ENCODE data around the gene C2orf49. TPM values are rescaled to one million over a fixed set of nuclear protein-coding genes. Genes with fewer than 3 reads are reported as not detected.
A peak's percentile ranks its signal among the peaks of the same experiment; 100 is the strongest.

C2orf49 gene
- 24.0 and 30.3 TPM in 2 replicates for total RNA-seq

DNA sequence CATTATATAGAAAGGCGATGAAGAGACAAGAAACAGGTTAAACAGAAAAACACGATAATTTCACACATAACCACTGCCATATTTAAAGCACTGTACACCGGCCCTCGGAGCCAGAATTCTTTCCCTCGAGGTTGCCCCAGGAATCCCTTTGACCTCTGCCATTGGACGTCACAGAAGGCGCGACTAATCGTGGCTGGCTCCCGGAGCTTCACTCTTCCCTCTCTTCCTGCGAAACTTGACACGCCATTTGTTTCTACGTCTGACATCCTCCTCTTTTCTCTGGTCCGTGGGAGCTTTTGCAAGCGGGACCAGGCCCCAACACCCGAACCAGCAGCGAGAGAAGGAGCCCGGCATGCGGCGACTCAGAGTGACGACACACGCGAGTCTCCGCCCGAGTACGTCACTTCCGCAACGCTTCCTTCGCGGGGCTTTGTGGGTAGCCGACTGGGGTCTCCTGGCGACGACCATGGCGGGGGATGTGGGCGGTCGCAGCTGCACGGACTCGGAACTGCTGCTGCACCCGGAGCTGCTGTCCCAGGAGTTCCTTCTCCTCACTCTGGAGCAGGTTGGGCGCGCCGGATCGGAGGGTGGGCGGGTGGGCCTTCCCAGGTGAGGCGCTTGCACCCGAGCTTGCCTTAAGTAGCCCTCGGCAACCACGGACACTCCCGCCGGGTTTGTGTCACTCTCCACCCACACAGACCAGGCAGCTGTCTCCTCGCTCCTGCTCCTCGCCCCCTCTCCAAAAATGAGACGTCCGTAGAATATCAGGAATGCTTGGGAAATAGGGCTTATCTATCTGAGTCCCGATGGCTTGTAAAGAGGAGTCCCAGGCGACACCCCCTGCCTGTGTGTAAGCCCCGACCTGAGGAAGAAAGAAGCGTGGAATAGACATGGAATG, at the start of gene C2orf49:
C2orf49 (plus strand) TSS at position 419 of the 898 bp plus-strand sequence; CDS start at position 467, 48 bp downstream.
- peak; percentile 64 for DNase-seq (ENCODE audit: low read depth)

DNA sequence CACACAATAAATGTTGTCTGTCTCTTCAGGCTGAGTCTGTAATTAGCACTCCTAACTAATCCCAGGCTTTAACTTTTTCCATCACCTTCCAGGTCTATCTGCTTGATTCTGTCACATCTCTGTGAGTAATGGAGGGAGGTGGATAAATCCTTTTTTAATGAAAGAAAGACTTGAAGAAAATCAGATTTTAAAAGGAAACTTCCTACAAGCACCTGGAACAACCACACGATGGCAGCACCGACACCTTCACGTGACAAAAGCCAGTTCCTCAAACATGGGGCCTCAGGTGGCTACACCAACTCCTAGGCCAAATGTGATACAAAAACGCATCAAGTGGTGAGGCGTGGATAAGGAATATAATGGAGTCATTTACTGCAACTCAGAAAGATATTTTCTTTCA, 49.6 kb upstream of the C2orf49 start:
- peak; percentile 47 for DNase-seq (ENCODE audit: low read depth)

DNA sequence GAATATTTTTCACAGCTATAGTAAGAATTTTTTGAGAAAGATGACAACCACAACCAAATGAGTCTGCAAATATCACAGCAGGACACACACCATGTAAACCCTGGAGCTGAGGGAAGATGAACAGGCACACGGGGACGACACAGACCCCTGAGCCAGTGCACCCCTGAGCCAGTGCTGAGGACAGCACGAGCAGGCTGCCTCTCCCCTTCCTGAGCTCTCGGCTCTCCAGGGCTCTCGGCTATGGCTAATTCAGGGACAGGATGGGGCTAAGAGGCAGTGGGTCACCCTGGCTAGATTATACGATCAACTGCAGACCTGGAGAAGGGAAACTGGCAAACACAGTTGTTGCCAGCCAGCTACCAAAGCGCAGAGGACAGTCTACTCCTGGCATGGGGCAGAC, 49.2 kb upstream of the C2orf49 start:
- no peak for DNase-seq (ENCODE audit: low read depth)

DNA sequence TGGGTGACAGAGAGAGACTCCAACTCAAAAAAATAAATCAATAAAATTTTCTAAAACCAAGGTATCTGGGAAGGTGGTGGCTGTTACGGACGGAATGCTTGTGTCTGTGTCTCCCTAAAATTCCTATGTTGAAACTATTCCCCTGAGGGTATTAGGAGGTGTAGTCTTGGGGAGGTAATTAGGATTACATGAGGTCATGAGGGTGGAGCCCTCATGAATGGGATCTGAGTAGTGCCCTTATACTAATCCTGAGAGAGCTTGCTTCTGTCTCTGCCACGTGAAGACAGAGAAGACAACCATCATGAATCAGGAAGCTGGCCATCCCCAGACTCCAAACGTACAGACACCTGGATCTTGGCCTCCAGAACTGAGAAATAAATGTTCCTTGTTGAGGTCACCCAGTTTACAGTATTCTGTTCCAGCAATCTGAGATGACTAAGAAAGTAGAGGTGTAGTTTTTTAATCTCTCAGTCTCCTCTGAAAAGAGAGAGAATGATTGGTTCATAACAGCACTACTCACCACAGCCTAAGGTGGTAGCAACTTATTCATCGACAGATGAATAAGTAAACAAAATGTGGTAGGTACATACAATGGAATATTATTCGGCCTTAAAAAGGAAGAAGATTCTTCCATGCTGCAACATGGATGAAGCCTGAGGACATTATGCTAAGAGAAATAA, 46.2 kb upstream of the C2orf49 start:
- no peak for DNase-seq (ENCODE audit: low read depth)

- DNase-seq (ENCODE audit: low read depth), result no peak
Measured at GRCh38 chr2:105291981-105292380, 45.4 kb upstream of the C2orf49 start.

DNA sequence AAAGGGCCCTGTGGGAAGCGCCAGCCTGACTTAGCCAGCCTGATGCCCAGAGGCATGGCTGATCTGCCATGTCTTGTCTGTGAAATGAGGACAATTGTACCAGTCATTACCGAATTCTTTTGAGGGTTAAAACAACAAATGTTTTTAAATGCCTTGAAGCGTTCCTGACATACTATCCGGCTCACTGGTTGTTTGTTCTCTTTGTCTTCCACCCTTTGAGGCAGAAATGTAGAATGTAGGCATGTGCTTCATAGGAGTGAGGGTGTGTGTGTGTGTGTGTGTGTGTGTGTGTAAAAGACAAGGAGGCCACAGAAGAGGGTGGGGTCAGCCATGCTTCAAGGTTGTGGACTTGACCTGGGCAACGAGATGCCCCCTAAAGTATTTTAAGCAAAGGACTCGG, 43.3 kb upstream of the C2orf49 start:
- DNase-seq (ENCODE audit: low read depth), result peak; percentile 38

DNA sequence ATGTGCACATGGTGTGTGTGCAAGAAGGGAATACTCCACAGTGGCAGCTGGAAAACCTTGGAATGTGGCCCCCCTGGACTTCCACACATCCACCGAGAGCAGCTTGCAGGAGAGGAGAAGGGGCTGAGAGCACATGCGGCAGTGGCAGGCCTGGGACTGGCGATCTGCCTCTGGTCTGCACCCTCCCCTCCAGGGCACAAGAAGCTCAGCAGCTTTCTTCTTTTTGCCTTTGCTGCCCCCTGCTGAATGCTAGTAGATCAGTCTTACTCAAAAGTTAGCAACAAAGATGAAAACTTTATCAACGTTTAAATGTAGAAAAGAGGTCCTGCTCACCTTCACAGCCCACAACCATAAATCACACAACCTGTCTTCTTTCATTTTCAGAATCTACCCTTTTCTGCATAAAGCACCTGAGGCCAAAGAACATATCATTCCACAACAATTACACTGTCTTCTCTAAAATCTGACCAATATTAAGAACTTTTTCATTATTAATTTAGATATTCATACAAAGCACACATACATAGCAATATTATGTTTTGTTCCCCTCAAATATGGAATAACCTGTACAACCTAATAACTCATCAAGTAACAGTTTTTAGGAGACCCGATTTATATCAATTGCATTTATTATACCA, 42.4 kb upstream of the C2orf49 start:
- DNase-seq (ENCODE audit: low read depth), result peak; percentile 66

DNA sequence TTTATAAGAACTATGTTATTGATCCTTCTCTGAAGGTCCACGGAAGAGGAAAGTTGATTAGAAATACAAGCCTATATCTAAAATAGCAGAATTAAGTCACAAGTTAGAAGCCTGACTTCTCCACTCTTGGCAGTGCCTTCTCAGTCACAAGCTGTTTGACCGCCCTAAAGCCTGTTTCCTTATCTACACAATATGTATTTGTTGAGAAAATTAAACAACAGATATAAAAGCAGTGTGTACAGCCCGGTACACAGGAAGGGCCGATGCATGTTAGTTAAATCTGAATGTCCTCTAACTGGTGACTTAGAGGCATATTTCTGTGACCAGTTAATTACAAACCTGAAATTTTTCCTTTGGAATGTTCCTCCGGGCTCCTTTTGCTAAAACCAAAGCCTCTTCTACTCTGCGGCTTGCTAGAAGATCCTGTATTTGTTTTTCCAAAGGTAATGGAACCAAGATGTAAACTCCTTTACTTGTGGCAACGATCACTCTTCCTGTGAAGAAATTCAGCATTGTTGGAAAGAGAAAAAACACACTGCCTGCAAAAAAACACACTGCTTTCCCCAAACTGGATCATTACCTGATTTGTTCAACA, 41.2 kb upstream of the C2orf49 start:
- DNase-seq (ENCODE audit: low read depth), result peak; percentile 60

GRCh38 chr2:105297216-105297615, 40.1 kb upstream of the C2orf49 start:
- DNase-seq (ENCODE audit: low read depth), result no peak

GRCh38 chr2:105298017-105298416, 39.3 kb upstream of the C2orf49 start:
- DNase-seq (ENCODE audit: low read depth), result no peak

DNA sequence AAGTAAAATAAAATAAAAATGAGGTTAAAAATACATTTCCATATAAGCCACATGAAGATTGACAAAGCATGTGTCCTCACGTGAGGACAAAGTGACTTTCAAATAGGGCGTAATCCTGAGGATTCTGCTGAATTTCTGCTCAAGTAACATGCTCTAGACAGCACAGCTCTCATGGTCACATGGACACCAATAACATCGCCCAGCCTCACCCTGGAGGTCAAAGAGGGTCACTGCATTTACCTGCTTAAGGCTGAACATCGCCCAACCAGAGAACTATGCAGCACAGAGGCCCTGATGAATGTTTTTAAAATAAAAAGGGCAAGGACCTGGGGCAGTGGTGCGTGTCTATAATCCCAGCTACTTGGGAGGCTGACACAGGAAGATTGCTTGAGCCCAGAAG, 38.0 kb upstream of the C2orf49 start:
- peak; percentile 25 for DNase-seq (ENCODE audit: low read depth)

- DNase-seq (ENCODE audit: low read depth), result no peak
Measured at GRCh38 chr2:105301646-105302045, 35.7 kb upstream of the C2orf49 start.

DNA sequence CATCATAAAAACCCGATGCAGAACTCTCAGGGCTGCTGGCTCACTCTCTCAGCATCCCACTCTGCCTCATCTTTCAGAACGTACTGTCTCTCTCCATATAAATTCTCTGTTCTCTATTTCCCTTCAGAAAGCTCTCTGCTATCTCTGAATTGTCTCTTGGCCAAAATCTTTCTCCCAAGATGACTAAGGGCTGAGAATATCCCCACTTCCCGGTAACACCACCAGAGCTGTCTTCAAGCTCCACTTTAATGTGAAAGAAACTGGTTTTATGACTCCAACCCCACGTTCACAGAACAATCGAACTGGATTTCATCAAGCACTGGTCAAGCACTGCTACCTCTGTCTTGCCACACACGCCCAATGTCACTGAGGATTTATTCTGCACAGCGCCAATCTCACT, 30.2 kb upstream of the C2orf49 start:
- no peak for DNase-seq (ENCODE audit: low read depth)

DNA sequence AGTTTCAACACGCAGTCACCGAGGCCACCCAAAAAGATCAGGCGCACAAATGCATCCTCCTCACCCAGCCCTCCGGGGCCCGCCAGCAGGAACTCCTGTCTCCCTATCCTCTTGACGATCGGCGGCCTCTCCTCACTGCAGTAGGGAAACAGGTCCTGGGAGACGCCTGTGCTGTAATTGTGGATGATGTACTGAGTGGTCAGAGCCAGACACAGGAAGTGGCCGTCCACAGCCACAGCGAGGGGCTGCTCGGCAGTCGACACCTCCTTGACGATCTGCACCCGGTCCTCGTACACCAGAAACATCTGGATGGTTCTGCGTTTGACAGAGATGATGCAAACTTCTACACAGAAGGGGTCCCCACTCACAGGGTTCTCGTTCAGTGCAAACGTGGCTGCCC, 29.8 kb upstream of the C2orf49 start:
- DNase-seq (ENCODE audit: low read depth), result no peak

- DNase-seq (ENCODE audit: low read depth), result no peak
Measured at GRCh38 chr2:105307962-105308361, 29.4 kb upstream of the C2orf49 start.

GRCh38 chr2:105308382-105309146, 28.8 kb upstream of the C2orf49 start:
- DNase-seq (ENCODE audit: low read depth), result no peak

GRCh38 chr2:105309147-105309545, 28.2 kb upstream of the C2orf49 start:
- DNase-seq (ENCODE audit: low read depth), result no peak

DNA sequence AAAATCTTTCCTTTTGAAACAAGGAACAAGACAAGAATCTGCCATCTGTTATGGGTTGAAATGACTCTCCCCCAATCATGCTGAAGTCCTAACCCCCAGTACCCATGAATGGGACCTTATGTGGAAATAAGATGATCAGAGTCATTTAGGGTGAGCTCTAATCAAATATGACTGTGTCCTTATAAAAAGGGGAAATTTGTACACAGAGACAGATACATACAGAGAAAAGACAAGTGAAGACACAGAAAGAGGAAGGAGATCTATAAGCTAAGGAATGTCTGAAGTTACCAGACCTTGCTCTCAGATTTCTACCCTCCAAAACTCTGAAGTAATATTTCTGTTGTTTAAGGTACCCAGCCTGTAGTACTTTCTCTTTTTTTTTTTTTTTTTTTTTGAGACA, 23.5 kb upstream of the C2orf49 start:
- DNase-seq (ENCODE audit: low read depth), result no peak

DNA sequence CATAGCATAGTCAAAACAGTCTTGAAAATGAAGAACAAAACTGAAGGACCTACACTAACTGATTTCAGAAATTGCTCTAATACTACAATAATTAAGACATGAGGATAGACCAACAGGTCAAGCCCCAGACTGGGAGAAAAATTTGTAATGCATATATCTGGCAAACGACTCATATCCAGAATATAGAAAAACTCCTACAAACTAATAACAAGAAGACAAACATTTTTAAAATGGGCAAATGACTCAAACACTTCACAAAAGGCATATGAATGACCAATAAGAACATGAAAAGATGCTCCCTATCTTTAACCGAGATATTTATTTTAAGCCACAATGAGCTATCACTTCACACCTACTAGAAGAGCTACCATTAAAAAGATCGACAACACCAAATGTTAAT, 22.0 kb upstream of the C2orf49 start:
- no peak for DNase-seq (ENCODE audit: low read depth)

GRCh38 chr2:105317937-105318336, 19.4 kb upstream of the C2orf49 start:
- DNase-seq (ENCODE audit: low read depth), result peak; percentile 42

- DNase-seq (ENCODE audit: low read depth), result peak; percentile 36
Measured at GRCh38 chr2:105320651-105321215, 16.6 kb upstream of the C2orf49 start.
